Measurements from ENCODE around the gene SUPT6H.

The SUPT6H gene

GRCh38 chr17:28661635-28662526 lies at the start of gene SUPT6H, which contains the start of gene SDF2:
SUPT6H (plus strand) TSS chr17:28662205; CDS start chr17:28673402, 11,197 bp downstream.
SDF2 (minus strand) TSS chr17:28661906; CDS start chr17:28661876, 30 bp downstream.
- peak; percentile 82 for DNase-seq (ENCODE audit: low read depth)

- DNase-seq (ENCODE audit: low read depth), result no peak
These were observed 49.5 kb upstream of the SUPT6H start for GRCh38 chr17:28612531-28612930.

DNA sequence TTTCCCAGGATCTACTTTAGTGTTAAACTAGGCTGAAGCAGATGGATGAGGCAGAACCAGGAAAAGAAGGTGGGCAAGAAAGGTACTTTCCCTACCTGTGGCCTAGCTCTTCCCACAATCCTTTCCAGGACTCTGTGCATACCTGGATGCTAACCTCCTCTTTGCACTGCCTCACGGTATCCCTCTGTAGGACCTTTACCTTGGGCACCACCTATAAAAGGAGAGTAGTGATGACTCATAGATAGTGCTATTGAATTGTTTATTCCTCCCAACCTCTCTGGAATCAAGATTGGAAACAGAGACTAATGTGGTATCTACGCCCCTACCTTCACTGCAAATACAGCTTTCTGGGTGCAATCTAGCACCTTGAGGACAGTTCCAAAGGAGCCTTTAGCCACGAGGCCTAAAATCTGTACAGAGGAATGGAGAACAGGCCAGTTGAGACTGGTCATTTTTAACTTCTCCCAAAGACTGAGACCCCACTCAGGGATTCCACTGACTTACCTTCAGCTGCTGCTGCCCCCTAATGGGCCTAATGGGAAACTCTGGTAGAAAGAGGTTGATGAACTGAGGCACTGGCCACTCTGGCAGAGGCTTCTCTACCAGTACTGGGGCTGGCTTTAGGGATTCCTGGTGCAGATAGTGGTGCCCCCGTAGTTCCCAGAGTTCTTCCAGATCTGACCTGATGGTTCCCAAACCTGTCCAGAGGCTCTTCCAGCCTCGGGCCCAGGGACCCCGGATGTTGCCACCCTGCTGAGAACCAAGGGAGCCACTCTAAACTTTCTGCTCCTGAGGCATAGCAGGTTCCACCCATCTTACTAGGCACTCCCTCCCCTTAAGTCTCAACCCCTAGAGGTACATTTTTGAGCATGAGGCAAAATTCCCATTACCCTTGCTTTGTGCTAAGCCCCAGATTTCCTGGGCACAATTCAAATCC lies 48.8 kb upstream of the SUPT6H start:
- peak; percentile 34 for DNase-seq (ENCODE audit: low read depth)

DNA sequence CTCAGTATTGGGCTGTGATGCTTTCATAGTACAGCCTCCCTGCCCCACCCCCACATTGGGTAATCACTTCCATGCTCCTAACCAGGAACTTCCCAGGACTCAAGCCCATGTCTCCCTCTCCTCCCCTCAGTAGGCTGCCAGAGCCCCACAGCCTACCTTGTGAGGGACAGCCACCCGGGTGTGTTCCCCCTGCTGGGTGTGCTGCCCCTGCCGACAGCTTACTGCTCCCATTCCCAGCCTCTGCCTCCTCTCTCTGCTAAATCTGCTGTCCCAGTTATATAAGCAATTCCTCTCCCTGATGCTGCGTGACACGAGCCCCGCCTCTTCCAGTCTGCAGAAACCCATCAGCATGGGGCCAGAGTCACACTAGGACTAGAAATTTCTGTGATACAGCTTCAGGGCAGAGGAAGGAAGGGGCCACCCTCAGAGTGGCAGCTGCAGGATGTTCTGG lies 48.0 kb upstream of the SUPT6H start, which contains the start of gene RSKR:
TSS of gene RSKR (minus strand) at position 255 of the 451 bp plus-strand sequence. CDS start at position 231, 24 bp downstream.
- no peak for DNase-seq (ENCODE audit: low read depth)

- DNase-seq (ENCODE audit: low read depth), result no peak
These were observed 46.6 kb upstream of the SUPT6H start for GRCh38 chr17:28615260-28615940.

DNA sequence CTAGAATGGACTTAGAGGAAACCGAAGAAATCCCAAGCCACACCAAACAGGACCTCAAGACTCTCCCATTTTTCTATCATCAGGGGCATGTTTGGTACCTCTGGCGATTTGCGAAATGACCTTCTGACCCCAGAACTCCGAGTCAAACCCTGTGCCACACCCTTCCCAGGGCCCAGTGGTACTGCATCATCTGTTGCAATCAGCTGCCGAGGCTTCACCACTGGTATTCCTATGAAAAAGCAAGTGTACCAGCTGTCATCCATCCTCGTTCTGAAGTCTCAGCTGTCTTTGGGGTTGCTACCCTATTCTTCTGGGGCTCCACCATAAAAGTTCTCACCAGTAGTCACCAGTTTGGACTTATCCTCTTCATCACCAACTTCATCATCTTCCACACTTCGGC lies 45.7 kb upstream of the SUPT6H start:
- DNase-seq (ENCODE audit: low read depth), result no peak

DNA sequence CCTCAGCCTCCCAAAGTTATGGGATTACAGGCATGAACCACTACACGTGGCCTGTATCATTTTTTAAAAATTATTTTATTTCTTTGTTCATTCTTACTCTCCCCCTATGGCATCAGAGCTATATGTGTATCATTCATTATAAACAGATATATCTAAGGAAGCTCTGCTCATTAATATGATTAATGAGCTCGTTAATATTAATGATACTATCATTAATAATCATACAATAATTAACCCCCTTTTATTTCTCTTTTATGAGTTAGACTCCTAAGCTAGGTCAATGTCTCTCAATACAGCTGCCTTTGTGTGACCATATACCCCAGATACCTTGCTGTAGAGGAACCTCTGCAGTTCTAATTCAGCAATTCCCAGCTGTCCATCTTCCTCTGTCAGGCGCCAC lies 43.5 kb upstream of the SUPT6H start:
- DNase-seq (ENCODE audit: low read depth), result no peak

GRCh38 chr17:28620010-28620409 lies 42.0 kb upstream of the SUPT6H start:
- no peak for DNase-seq (ENCODE audit: low read depth)

DNA sequence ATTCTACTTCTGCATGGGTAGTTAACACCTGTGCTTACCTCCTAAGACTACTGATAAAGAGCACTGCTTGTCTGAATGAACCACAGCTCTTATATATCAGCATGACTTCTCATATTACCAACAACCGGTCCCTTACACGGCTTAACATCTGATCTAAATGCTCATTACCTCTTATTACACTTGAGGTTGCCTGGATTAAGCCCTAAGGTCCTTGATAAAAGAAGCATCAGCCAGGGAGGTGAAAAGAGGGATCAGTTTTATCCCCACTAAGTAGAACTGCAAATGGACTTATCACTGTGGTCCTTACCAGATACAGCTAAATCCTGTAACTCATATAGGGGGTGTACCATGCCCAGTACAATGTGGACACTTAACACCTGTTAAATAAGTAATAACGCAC lies 39.8 kb upstream of the SUPT6H start:
- no peak for DNase-seq (ENCODE audit: low read depth)

DNA sequence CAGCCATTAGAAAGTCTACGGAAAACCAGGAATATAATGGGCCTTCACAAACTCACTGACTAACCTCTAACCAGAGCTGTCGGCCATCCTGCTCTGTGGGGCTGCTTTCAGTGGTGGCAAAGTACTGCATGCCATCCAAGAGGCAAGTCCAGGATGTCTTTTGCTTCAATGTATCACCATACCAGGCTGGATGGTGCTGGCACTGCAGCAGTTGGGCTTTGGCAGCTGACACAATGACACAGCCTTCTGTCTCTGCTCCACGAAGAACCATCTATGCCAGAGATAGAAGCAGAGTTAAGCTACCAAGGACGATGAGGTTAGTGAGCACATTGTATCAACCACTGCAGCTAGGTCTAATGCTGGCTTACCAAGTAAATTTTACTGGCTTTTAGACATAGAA lies 38.3 kb upstream of the SUPT6H start:
- DNase-seq (ENCODE audit: low read depth), result no peak

DNA sequence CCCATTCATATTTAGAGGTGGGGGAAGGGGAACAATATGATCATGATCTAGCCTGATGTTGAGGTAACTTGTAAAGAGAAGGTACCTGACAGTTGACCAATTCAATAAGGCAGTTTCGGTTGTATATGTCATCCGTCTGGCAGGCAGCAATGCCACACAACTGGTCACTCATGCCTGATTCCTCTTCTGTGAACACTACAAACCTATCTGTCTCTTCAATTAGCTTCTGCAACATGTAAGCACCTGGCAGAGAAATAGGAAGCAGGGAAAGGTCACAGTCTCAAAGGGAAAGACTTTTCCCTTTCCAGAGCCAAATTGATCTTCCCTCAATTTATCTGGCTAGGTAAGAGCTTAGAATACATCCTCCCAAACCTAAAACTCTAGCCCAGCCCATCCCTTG lies 37.9 kb upstream of the SUPT6H start:
- no peak for DNase-seq (ENCODE audit: low read depth)

- no peak for DNase-seq (ENCODE audit: low read depth)
These were observed 35.2 kb upstream of the SUPT6H start for GRCh38 chr17:28626818-28627217.

DNA sequence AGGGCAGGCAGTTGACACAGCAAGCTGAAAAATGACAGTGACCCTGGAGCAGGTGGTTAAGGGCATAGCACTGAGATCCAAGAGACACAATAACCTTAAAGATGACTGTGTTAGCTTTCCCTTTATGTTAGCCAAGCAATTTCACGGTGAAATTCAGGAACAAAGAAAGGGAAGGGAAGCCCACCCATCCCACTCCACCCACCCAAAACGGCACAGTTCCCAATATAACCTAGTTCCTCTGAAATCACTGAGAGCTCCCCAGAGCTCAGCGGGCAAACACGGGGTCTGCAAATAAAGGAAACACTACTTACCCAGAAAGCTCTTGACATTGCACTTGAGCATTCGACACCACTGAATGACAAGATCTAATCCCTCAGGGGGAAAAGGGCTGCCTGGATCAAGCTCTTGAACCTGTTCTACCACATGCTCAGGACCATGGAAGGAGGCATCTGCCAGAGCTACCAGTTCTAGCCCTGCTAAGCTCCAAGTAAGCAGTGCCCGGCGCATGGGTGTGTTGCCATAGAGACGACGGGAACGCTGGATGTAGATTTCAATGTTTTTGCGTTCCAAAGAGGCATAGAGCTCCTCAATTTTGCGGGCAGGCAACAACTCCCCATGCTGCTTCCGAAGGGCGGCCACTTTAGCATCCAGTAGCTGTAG lies 27.7 kb upstream of the SUPT6H start:
- no peak for DNase-seq (ENCODE audit: low read depth)

- DNase-seq (ENCODE audit: low read depth), result no peak
These were observed 26.5 kb upstream of the SUPT6H start for GRCh38 chr17:28635506-28635905.

DNA sequence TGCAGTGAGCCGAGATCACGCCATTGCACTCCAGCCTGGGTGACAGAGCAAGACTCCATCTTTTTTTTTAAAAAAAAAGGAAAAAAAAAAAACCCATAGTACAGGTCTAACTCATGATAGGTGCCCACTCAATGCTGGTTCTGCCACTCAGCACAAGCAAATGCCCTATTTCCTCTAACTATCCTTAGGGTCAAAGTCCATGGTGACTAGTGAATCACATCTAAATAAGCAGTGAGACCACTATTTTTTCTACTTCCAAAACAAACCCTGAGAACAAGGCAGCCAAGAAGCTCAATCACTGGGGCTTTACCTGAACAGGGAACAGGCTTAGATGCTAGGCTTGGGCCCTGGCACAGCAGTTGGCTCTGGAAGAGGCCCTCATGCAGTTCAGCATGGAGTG lies 20.4 kb upstream of the SUPT6H start:
- no peak for DNase-seq (ENCODE audit: low read depth)

GRCh38 chr17:28643983-28644786 lies 17.8 kb upstream of the SUPT6H start:
- peak; percentile 62 for DNase-seq (ENCODE audit: low read depth)

DNA sequence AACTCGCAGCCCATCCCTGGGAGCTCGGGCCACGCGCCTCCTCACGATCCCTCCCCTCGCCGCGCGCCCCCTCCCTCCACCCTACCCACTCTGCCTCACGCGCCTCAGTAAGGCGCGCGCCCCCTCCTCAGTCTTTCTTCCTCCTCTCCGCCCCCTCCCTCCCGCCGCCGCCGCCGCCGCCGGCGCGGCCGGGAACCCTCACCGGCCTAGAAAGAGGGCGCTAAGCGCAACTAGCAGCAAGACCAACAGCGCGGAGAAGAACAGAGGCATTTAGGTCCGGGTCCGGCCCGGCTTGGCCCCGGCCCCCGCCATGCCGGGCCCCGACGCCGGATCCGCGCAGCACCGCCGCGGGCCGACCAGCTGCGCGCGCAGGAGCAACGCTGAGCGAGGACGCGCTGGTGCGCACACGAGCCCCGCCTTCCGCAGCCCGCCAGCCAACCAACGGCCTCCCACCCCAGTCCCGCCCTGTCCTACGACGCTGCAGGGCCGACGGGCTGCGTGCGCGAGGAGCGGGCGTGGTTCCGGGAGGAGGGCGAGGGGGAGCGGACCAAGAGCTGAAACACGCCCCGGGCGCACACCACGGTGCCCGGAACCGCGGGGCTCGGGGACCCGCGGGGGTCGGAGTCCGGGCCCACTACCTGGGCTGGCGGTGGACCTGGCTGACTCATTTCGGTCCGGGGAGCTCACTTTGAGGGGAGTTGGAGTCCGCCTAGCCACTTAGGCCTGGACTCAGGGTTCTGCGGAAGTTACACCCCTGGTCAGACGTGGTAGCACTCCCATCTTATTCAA lies 17.0 kb upstream of the SUPT6H start, which contains the start of gene BLTP2:
TSS of gene BLTP2 (minus strand) at position 372 of the 789 bp plus-strand sequence. CDS start at position 270, 102 bp downstream.
- peak; percentile 95 for DNase-seq (ENCODE audit: low read depth)

DNA sequence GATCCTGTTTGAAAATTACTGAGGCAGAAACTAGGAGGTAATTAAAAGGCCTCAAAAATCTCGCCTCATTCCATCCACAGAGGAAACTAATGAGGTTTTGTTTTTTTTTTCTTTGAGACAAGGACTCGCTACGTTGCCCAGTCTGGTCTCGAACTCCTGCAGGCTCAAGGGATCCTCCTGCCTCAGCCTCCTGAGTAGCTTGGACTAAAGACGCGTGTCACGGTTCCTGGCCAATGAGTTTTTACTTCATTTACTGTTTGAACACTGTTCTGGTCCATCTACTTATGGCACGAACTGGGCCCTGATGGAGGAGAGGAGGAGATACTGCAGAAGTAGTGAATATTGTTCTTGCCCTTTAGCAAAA lies 16.4 kb upstream of the SUPT6H start:
- no peak for DNase-seq (ENCODE audit: low read depth)

- peak; percentile 42 for DNase-seq (ENCODE audit: low read depth)
These were observed 15.8 kb upstream of the SUPT6H start for GRCh38 chr17:28646039-28646754.
